HG02571 (cell line): ENCODE results near the gene KBTBD8.

ENCODE experiments used
- ATAC-seq: cut with Tn5 transposase; IDR thresholded peaks from one replicate; pipeline ENCODE4 v1.9.1; 2021; ENCODE audit warnings: mild to moderate bottlenecking, moderate library complexity; ENCODE audit not compliant: unreplicated experiment

Gene KBTBD8

GRCh38 chr3:66998113-66998903 lies at the start of gene KBTBD8:
TSS of gene KBTBD8 (plus strand) at chr3:66998307. CDS start at chr3:66998356, 49 bp downstream.
- peak; percentile 93 for ATAC-seq

GRCh38 chr3:66948838-66949237 lies 49.3 kb upstream of the KBTBD8 start:
- no peak for ATAC-seq

GRCh38 chr3:66949898-66950297 lies 48.2 kb upstream of the KBTBD8 start:
- no peak for ATAC-seq

GRCh38 chr3:66952357-66952756 lies 45.8 kb upstream of the KBTBD8 start:
- no peak for ATAC-seq

GRCh38 chr3:66953934-66954445 lies 44.1 kb upstream of the KBTBD8 start:
- no peak for ATAC-seq

GRCh38 chr3:66956742-66957141 lies 41.4 kb upstream of the KBTBD8 start:
- no peak for ATAC-seq

GRCh38 chr3:66957367-66957766 lies 40.7 kb upstream of the KBTBD8 start:
- ATAC-seq, result no peak

GRCh38 chr3:66958067-66958466 lies 40.0 kb upstream of the KBTBD8 start:
- no peak for ATAC-seq

- ATAC-seq, result no peak
Measured at GRCh38 chr3:66962664-66963063, 35.4 kb upstream of the KBTBD8 start.

GRCh38 chr3:66971245-66971644 lies 26.9 kb upstream of the KBTBD8 start:
- ATAC-seq, result no peak

- peak; percentile 99 for ATAC-seq
Measured at GRCh38 chr3:66971891-66972551, 26.1 kb upstream of the KBTBD8 start.

GRCh38 chr3:66980791-66981190 lies 17.3 kb upstream of the KBTBD8 start:
- ATAC-seq, result no peak

- no peak for ATAC-seq
Measured at GRCh38 chr3:66983101-66983500, 15.0 kb upstream of the KBTBD8 start.

GRCh38 chr3:66985336-66985920 lies 12.7 kb upstream of the KBTBD8 start:
- ATAC-seq, result no peak

GRCh38 chr3:66986406-66986805 lies 11.7 kb upstream of the KBTBD8 start:
- no peak for ATAC-seq

- ATAC-seq, result no peak
Measured at GRCh38 chr3:66989241-66989640, 8.9 kb upstream of the KBTBD8 start.

- peak; percentile 89 for ATAC-seq
Measured at GRCh38 chr3:66989860-66990696, 8.0 kb upstream of the KBTBD8 start.

- no peak for ATAC-seq
Measured at GRCh38 chr3:66991459-66991858, 6.6 kb upstream of the KBTBD8 start.

GRCh38 chr3:66993082-66993481 lies 5.0 kb upstream of the KBTBD8 start:
- no peak for ATAC-seq

GRCh38 chr3:66994588-66994987 lies 3.5 kb upstream of the KBTBD8 start:
- ATAC-seq, result no peak

- no peak for ATAC-seq
Measured at GRCh38 chr3:66996696-66997095, 1.4 kb upstream of the KBTBD8 start.
